ELR (cell line): ENCODE measurements around the gene ANAPC1.
"Not testable (repeated sequence)": the region's sequence is repeated elsewhere in the genome, so short reads cannot be mapped to it uniquely, and the experiment has no call there.

Source experiments
- DNase-seq: peaks from one replicate; pipeline ENCODE4 v3.0.0-alpha.2; 2015; ENCODE audit warnings: low read depth

ANAPC1 gene

GRCh38 chr2:111905475-111905869 is 21.5 kb upstream of the ANAPC1 start:
- DNase-seq: not testable (repeated sequence)

GRCh38 chr2:111904726-111905474 is 20.9 kb upstream of the ANAPC1 start:
- no peak for DNase-seq

GRCh38 chr2:111903930-111904439 is 20.0 kb upstream of the ANAPC1 start:
- DNase-seq: no peak

- no peak for DNase-seq
Observed at GRCh38 chr2:111903516-111903915, 19.5 kb upstream of the ANAPC1 start.

- DNase-seq: peak; percentile 49
Observed at GRCh38 chr2:111900859-111901258, 16.9 kb upstream of the ANAPC1 start.

- DNase-seq: no peak
Observed at GRCh38 chr2:111898703-111899514, 14.9 kb upstream of the ANAPC1 start.

GRCh38 chr2:111897924-111898702 is 14.1 kb upstream of the ANAPC1 start, which contains the start of gene MERTK:
Gene MERTK (plus strand): TSS chr2:111898607. CDS start chr2:111898736, 129 bp downstream.
- peak; percentile 67 for DNase-seq

GRCh38 chr2:111897630-111897923 is 13.6 kb upstream of the ANAPC1 start:
- no peak for DNase-seq

- no peak for DNase-seq
Observed at GRCh38 chr2:111896576-111896975, 12.6 kb upstream of the ANAPC1 start.

- DNase-seq: no peak
Observed at GRCh38 chr2:111896024-111896423, 12.0 kb upstream of the ANAPC1 start.

- no peak for DNase-seq
Observed at GRCh38 chr2:111884592-111884964, 585 bp upstream of the ANAPC1 start.

GRCh38 chr2:111872806-111873205 is 11.2 kb downstream of the ANAPC1 start:
- DNase-seq: peak; percentile 75

- DNase-seq: not testable (repeated sequence)
Observed at GRCh38 chr2:111865124-111865523, 18.9 kb downstream of the ANAPC1 start.

GRCh38 chr2:111860005-111860404 is 24.0 kb downstream of the ANAPC1 start:
- not testable (repeated sequence) for DNase-seq

GRCh38 chr2:111852544-111852943 is 31.4 kb downstream of the ANAPC1 start:
- not testable (repeated sequence) for DNase-seq

GRCh38 chr2:111850646-111851045 is 33.3 kb downstream of the ANAPC1 start:
- peak; percentile 42 for DNase-seq

GRCh38 chr2:111839625-111840282 is 44.2 kb downstream of the ANAPC1 start:
- DNase-seq: not testable (repeated sequence)

- DNase-seq: not testable (repeated sequence)
Observed at GRCh38 chr2:111838992-111839391, 45.0 kb downstream of the ANAPC1 start.

GRCh38 chr2:111834221-111834620 is 49.8 kb downstream of the ANAPC1 start:
- not testable (repeated sequence) for DNase-seq

- DNase-seq: not testable (repeated sequence)
Observed at GRCh38 chr2:111830479-111830878, 53.5 kb downstream of the ANAPC1 start.

GRCh38 chr2:111828217-111828766 is 55.7 kb downstream of the ANAPC1 start:
- not testable (repeated sequence) for DNase-seq
